Right lobe of liver (tissue), 4 donors: ENCODE data around the gene FRMPD2.

Source experiments
- POLR2A ChIP-seq: fragments of 450-650 bp; IDR thresholded peaks from one replicate; pipeline ENCODE4 v1.6.1; 2017; ENCODE audit warnings: antibody characterized with exemption, mild to moderate bottlenecking
- TF ChIP-seq, protein P1 (sequence below), 4 donors: fragments of 200-600 bp in 3 of 4; fragments of 450-650 bp in 1 of 4; IDR thresholded peaks; one replicate each; pipeline versions ENCODE4 v1.5.1 to v1.8.0; 2016 to 2022; ENCODE audit warnings: antibody characterized with exemption in 4 of 4, mild to moderate bottlenecking in 2 of 4
- donor health status: DM: no; HTN: no; CAD: no.
- donor health status: DM: no; HTN: no; CAD: no.
- donor health status: DM: no; HTN: yes; CAD: no.

DNA sequence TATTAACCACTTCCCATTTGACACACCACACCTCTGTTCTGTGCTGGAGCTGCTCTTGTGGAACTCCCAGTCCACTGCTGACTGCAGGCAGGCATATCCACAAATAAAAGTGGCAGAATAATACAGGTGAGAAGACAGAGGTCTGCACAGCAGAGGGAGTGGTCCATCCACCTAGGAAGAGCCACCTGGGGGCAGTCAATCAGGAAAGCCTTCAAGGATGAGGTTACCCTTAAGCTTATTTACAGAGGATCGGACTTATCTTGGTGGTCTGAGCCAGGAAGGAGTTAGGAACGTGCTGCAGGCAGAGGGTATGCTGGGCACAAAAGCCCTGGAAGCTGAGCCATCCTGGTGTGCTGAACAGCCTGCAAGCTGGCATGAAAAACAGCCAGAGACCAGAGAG, 78.7 kb downstream of the FRMPD2 start:
- no peak for TF ChIP-seq POLR2A
- TF ChIP-seq, protein P1, sequence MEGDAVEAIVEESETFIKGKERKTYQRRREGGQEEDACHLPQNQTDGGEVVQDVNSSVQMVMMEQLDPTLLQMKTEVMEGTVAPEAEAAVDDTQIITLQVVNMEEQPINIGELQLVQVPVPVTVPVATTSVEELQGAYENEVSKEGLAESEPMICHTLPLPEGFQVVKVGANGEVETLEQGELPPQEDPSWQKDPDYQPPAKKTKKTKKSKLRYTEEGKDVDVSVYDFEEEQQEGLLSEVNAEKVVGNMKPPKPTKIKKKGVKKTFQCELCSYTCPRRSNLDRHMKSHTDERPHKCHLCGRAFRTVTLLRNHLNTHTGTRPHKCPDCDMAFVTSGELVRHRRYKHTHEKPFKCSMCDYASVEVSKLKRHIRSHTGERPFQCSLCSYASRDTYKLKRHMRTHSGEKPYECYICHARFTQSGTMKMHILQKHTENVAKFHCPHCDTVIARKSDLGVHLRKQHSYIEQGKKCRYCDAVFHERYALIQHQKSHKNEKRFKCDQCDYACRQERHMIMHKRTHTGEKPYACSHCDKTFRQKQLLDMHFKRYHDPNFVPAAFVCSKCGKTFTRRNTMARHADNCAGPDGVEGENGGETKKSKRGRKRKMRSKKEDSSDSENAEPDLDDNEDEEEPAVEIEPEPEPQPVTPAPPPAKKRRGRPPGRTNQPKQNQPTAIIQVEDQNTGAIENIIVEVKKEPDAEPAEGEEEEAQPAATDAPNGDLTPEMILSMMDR (IDR thresholded peaks at IDR 0.05): no peak
